HG02588 (cell line): ENCODE measurements around the gene GPI.

Source experiments
- ATAC-seq: cut with Tn5 transposase; IDR thresholded peaks from one replicate; pipeline ENCODE4 v1.9.1; 2021; ENCODE audit warnings: mild to moderate bottlenecking, moderate library complexity; ENCODE audit not compliant: unreplicated experiment

GPI gene

GRCh38 chr19:34337739-34338138 is 27.3 kb upstream of the GPI start:
- no peak for ATAC-seq

- no peak for ATAC-seq
Measured at GRCh38 chr19:34341935-34342680, 22.9 kb upstream of the GPI start.

GRCh38 chr19:34343751-34344150 is 21.2 kb upstream of the GPI start:
- ATAC-seq: no peak

- ATAC-seq: no peak
Measured at GRCh38 chr19:34345947-34346351, 19.0 kb upstream of the GPI start.

- ATAC-seq: no peak
Measured at GRCh38 chr19:34347561-34348165, 17.3 kb upstream of the GPI start.

- ATAC-seq: no peak
Measured at GRCh38 chr19:34348899-34349487, 16.0 kb upstream of the GPI start.

- no peak for ATAC-seq
Measured at GRCh38 chr19:34350161-34350561, 14.8 kb upstream of the GPI start.

GRCh38 chr19:34351382-34351826 is 13.6 kb upstream of the GPI start:
- ATAC-seq: no peak

- no peak for ATAC-seq
Measured at GRCh38 chr19:34353546-34353945, 11.4 kb upstream of the GPI start.

GRCh38 chr19:34355201-34355600 is 9.8 kb upstream of the GPI start:
- no peak for ATAC-seq

GRCh38 chr19:34356875-34357274 is 8.1 kb upstream of the GPI start:
- ATAC-seq: no peak

- ATAC-seq: no peak
Measured at GRCh38 chr19:34357431-34357830, 7.6 kb upstream of the GPI start.

- peak; percentile 89 for ATAC-seq
Measured at GRCh38 chr19:34359140-34359953, 5.6 kb upstream of the GPI start.

- ATAC-seq: no peak
Measured at GRCh38 chr19:34359954-34360315, 5.1 kb upstream of the GPI start.

GRCh38 chr19:34360354-34360909 is 4.6 kb upstream of the GPI start:
- no peak for ATAC-seq

GRCh38 chr19:34362679-34363069 is 2.3 kb upstream of the GPI start:
- ATAC-seq: no peak

- no peak for ATAC-seq
Measured at GRCh38 chr19:34363094-34363493, 1.9 kb upstream of the GPI start.

GRCh38 chr19:34363930-34364329 is 1.1 kb upstream of the GPI start:
- no peak for ATAC-seq

- ATAC-seq: no peak
Measured at GRCh38 chr19:34364462-34364829, 550 bp upstream of the GPI start.

- no peak for ATAC-seq
Measured at GRCh38 chr19:34365463-34366401, 736 bp downstream of the GPI start.
